Lower leg skin (tissue), 3 donors: ENCODE data around the gene FNIP2.

Source experiments
- POLR2A ChIP-seq, 2 donors: fragments of 450-650 bp; IDR thresholded peaks; one replicate each; pipeline ENCODE4 v1.6.1; 2016 to 2017; ENCODE audit warnings: antibody characterized with exemption in 2 of 2, mild to moderate bottlenecking in 1 of 2, moderate library complexity in 1 of 2
- TF ChIP-seq, protein P1 (sequence below), 3 donors: fragments of 450-650 bp; IDR thresholded peaks; one replicate each; pipeline ENCODE4 v1.5.1; 2016; ENCODE audit warnings: antibody characterized with exemption in 3 of 3, mild to moderate bottlenecking in 3 of 3, moderate library complexity in 2 of 3

DNA sequence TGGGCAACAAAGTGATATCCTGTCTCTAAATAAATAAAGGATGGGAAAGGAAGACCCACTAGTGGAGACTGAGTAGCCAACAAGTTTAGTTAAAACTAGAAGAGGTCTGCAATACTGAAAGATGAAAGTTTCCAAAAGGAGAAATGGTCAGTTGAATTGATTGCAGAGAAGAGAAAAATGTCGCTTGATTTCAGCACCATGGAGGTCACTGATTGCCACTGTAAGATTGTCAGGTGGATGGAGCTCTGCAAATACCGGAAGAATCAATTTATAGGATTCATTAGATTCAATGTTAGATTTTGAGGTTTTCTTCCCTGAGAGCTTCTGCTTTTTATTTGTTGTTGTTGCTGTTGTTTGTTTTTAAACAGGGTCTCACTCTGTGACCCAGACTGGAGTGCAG lies 5.4 kb upstream of the FNIP2 start:
- TF ChIP-seq POLR2A (IDR thresholded peaks at IDR 0.05) = no peak
- TF ChIP-seq, protein P1, sequence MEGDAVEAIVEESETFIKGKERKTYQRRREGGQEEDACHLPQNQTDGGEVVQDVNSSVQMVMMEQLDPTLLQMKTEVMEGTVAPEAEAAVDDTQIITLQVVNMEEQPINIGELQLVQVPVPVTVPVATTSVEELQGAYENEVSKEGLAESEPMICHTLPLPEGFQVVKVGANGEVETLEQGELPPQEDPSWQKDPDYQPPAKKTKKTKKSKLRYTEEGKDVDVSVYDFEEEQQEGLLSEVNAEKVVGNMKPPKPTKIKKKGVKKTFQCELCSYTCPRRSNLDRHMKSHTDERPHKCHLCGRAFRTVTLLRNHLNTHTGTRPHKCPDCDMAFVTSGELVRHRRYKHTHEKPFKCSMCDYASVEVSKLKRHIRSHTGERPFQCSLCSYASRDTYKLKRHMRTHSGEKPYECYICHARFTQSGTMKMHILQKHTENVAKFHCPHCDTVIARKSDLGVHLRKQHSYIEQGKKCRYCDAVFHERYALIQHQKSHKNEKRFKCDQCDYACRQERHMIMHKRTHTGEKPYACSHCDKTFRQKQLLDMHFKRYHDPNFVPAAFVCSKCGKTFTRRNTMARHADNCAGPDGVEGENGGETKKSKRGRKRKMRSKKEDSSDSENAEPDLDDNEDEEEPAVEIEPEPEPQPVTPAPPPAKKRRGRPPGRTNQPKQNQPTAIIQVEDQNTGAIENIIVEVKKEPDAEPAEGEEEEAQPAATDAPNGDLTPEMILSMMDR (IDR thresholded peaks at IDR 0.05) = no peak
